GM18505 (cell line): Measurements from ENCODE around the gene ZNRF3.

Experiments used
- ATAC-seq: cut with Tn5 transposase; IDR thresholded peaks from one replicate; pipeline ENCODE4 v1.9.1; 2021; ENCODE audit not compliant: unreplicated experiment
- POLR2A ChIP-seq: IDR thresholded peaks from 4 replicates; pipeline ENCODE4 v1.6.1; 2011; ENCODE audit warnings: borderline replicate concordance; ENCODE audit not compliant: insufficient read depth, insufficient read length; ENCODE audit errors: extremely low read depth

Gene ZNRF3

DNA sequence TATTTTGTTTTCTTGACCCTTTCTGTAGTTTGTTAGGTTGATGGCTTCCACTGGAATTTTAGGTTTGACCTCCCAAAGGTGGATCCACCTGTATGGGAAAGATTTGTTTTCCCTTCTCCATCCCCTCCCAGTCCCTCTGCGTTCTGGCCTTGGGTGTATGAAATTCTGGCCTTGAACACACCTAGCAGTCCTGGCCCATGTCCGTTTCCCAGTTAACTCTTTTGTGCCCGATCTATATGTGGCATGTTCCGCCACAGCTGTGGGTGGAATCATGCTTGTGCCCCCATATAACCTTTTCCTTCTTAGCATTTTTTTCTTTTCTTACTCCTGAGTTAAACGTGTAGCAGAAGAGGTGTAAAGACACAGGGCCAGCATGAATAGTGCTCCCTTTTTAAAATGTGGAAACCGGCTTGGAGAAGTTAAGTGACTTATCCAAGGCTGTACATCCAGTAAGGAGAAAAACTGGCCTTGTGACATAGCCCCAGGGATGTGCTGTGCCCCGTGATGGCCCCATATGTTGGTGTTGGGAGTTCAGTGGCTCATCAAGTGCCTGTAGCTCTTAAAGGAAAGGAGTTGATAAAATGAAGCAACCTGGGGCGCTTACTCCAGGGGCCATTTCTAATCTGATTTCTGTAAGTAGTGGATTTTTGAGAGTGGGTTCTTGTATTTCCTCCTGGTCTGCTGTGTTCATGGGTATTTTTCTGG lies 39.3 kb downstream of the ZNRF3 start:
- no peak for TF ChIP-seq POLR2A
- ATAC-seq = no peak

DNA sequence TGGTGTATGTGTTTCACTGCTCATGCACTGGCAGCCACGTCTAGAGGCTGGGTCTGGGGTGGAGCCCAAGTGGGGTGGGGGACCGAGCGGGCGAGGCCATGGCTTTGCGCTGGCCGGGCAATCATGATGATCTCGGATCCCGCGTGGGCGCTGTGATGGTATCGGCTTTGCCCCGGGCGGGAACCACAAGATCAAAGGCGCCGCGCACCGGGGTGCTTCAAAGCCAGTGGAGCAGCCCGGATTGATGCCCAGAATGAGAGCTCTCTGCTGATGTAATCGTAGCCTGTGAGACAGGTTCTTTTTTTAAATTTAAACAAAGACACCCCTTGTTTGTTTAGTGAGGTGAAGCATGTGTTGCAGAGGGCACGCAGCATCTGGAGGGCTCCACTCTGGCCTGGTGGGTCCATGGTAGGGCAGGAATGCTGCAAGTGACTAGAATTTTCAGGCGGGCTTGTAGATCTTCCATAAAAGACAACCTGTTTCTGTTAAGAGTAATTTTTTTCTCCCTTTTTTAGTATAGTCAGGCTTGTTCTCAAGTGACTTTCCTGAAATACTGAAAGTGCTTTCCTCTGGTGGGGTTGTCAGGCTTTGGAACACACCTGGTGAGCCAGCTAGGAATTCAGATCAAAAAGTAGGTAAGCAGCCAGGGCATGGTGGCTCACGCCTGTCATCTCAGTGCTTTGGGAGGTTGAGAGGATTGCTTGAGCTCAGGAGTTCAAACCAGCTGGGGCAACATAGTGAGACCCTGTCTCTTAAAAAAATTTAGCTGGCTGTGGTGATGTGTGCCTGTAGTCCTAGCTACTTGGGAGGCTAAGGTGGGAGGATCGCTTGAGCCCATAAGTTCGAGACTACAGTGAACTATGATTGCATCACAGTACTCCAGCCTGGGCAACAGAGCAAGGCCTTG lies 40.7 kb downstream of the ZNRF3 start:
- no peak for ATAC-seq
- TF ChIP-seq POLR2A = no peak

DNA sequence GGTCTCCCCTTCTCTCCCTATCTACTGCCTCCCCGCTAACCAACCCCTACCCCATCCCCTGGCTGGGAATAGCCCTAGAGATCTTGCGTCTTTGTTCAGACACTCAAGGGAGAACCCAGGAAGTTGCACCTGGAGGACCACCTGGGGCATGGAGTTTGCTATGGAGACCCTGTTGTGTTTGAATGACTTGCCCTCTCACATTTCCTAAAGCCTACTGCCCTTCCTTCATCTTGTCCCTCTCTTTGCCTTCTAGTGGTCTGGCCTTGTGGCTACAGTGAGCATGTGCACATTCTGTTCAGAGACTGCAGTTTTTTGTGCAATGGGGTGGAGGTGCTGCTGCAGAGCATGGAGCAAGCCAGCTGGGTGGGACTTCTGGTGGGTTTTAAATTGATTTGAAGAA lies 42.5 kb downstream of the ZNRF3 start:
- no peak for ATAC-seq
- TF ChIP-seq POLR2A = no peak

DNA sequence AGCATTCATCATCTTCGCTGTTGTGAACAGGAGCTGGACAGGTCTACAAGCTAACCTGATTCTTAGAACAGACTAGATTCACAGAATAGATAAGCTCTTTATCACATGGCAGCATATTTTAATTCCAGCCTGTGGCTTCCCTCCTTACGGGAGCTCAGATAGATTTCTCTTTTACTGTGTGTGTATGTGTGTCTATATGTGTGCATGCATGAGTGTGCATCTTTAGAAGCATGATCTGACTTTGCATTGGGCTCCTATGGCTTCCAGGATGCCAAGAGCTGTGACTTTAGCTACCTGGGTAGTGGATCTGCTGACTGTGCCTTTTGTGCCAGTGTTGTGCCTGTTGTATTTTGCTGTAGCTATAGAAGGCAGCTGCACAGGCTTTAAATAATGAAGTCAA lies 44.3 kb downstream of the ZNRF3 start:
- no peak for TF ChIP-seq POLR2A
- ATAC-seq = no peak

DNA sequence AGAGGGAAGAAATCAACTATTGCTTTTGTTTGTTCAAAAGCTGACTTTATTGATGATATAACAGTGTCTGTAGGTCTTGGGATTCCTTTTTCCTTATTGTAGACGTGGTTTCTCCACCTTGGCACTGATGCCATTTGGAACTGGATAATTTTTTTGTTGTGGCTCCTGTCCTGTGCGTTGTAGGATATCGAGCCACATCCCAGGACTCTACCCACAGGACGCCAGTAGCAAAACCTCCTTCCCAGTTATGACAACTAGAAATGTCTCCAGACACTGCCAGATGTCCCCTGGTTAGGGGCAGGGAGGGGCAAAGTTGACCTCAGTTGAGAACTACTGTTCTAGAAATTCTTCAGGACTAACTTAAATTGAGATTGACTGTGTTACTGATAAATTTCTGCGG lies 45.8 kb downstream of the ZNRF3 start:
- TF ChIP-seq POLR2A = no peak
- ATAC-seq = no peak

DNA sequence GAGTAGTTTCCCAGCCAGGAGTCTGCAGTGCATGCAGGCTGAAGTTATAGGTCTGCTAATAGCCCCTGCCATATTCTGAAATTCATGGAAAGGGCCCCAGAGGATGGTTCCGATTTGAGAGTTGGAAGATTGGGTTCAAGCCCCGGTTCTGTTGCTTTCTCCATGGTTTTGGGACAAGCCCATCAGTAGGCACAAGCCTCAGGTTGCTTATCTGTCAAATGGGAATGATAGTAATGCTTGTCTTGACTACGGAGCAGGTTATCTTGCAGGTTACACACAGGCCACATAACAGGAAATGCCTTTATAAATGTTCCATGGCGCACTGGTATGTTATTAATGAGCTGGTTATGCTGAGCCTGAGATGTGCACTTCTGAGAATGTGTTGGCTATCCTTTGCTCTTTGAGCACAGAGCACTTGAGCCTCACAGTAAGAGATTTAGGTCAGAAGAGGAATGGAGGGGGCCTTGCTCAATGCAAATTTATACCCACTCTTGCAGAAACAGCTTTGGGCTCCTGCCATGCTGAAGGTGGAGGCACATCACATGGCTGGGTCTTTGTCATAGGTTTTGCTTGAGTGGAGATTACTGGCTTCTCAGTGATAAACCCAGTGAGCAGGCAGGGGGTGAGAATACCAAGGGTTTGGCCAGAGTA lies 47.1 kb downstream of the ZNRF3 start:
- ATAC-seq = no peak
- no peak for TF ChIP-seq POLR2A

DNA sequence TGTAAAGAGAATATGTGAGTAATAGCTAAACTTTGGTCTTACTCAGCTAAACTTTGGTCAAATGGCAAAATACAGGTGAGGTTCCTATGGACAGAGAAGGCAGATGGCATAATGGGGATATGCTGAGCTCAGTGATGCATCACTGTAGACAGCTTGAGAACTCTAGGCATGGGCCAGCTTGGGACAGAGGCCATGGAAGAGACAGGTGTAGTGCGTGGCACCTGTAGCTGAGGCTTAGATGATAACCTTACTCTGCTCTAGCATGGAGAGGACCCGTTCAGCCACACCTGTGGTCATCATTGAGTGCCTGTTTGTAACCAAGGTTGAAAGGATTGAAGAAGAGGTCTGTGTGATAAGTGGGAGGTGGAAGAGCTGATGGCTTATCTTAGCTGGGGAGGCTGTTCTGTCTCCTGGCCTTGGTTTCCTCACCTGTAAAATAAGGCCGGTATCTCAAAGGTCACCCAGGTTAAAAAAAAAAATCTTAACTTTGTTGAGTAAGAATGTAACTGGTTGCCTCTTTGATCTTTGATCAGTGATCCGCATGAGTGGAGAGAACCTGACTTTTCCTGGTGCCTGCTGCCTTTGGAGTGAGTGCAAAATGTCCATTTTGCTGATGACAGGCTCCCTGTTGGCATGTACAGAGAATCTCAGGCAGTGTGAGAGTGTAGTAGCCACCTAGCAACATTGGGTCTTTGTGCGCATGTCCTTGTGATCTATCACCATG lies 48.6 kb downstream of the ZNRF3 start:
- ATAC-seq = no peak
- TF ChIP-seq POLR2A = no peak

DNA sequence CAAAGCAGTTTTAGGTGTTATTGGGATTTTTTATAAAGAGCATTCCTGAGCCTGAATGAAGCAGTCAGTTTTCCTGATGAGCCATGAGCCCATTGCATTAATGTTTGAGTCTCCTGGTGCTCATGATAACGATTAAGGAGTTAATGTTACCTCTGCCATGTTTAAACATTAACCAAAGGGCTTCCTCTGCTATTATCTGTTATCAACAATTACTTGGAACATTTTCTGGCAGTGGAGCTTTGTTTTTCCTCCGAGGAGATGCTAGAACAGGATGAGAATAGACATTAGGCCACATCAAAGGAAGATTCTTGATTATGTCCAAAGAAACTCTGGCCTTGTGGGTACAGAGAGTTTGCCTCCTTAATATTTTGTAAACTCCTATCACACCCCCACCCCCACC lies 49.9 kb downstream of the ZNRF3 start:
- no peak for TF ChIP-seq POLR2A
- ATAC-seq = no peak

DNA sequence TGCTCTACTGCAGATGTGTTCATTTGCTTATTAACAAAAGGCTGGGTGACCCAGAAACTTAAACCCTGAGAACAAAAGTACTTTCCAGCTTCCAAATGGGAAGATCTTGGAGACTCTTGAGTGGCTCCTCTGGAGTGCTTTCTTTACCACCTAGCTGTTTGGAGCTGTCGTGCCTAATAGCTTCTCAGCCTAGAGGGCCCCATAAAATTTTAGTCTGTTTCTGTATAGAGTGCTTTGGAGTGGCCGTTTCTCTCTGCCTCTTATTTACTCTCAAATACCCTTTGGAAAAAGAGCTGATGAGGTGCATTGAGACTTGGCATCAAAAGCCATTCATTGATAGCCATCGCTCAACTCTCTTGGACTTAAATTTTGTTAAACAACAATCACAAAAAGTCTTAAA lies 50.7 kb downstream of the ZNRF3 start:
- no peak for TF ChIP-seq POLR2A
- no peak for ATAC-seq

DNA sequence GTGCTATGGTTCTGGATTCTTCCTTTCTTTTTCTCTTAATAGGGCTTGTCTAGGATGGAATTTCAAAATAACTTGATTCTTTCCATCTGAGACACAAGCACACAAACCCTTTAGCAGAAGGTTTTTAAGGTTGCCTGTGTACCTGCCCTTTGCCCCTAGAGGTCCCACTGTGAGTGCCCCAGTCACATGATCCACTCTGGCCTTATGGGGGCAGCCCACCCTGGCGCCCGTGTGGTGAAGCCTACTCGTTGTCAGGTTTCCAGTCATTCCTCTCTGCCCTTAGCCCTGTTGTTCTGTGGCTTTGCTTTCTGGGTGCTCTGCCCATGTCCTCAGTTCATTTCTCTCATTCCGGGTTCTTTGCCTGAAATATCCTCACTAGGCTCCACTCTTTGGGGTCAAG lies 51.8 kb downstream of the ZNRF3 start:
- no peak for TF ChIP-seq POLR2A
- no peak for ATAC-seq

DNA sequence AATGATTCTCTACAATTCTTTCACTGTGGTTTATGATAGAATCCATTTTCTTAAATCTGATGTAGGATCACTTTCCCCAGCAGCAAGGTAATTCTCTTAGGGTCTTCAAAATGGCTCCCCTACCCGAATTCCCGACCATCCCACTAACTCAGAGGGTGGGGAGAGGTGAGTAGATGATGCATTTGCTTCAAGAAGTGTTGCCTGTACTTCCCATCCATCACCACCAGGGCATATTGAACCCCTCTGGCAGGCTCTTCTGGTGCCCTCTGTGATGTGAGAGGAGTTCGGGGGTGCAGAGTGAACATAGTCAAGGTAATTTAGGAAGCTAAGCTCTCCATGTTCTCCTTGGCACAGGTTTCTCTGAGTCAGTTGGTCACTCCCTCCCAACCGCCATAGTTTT lies 52.3 kb downstream of the ZNRF3 start:
- no peak for TF ChIP-seq POLR2A
- ATAC-seq = no peak

DNA sequence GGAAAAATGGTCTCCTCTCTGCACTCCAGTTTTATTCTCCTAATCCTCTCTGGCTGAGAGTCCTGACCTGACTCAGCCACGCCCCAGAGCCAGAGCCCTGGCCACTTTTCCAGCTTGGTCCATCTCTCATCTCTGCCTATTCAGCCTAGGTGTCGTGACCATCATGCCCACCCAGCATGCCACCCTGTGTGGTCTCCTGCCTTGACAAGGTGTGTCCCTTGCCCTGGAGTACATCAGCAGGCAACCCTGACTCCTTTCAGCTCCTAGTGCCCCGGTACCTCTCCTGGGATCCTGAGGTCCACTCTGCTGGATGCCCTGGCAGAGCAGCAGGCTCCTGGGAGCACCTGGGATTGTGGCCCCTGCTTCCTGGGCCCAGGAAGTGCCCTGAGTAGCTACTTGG lies 52.8 kb downstream of the ZNRF3 start:
- no peak for TF ChIP-seq POLR2A
- ATAC-seq = no peak
